B cell (primary cell): Measurements from ENCODE around the gene KCNT2.

Source experiments
- EZH2 ChIP-seq: IDR thresholded peaks from 2 replicates; pipeline ENCODE4 v1.6.1; 2012; ENCODE audit warnings: borderline replicate concordance, low read depth, mild to moderate bottlenecking, moderate library complexity, low read length; ENCODE audit not compliant: insufficient read depth, poor library complexity, severe bottlenecking
- TF ChIP-seq, protein P1 (sequence below): fragments of 200-600 bp; IDR thresholded peaks from one replicate; pipeline ENCODE4 v1.8.0; 2022; ENCODE audit warnings: antibody characterized with exemption, mild to moderate bottlenecking

DNA sequence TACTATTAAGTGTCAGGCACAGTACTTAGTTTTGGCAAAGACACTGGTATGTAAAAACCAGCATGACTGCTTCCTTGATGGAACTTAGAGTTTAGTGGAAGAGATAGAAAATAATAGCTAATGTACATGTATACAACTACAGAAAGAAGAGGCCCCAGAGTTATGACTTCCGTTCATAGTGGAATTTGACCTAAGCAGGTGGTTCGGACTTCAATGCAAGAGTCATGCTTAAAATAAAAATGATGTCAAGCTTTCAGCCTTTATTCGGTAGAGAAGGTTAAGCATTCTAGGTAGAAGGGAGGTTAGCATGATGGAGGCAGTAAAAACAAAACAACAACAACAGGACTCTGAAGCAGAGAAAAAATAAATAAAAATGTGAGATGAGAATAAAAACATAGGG, 165.9 kb downstream of the KCNT2 start:
- TF ChIP-seq, protein P1, sequence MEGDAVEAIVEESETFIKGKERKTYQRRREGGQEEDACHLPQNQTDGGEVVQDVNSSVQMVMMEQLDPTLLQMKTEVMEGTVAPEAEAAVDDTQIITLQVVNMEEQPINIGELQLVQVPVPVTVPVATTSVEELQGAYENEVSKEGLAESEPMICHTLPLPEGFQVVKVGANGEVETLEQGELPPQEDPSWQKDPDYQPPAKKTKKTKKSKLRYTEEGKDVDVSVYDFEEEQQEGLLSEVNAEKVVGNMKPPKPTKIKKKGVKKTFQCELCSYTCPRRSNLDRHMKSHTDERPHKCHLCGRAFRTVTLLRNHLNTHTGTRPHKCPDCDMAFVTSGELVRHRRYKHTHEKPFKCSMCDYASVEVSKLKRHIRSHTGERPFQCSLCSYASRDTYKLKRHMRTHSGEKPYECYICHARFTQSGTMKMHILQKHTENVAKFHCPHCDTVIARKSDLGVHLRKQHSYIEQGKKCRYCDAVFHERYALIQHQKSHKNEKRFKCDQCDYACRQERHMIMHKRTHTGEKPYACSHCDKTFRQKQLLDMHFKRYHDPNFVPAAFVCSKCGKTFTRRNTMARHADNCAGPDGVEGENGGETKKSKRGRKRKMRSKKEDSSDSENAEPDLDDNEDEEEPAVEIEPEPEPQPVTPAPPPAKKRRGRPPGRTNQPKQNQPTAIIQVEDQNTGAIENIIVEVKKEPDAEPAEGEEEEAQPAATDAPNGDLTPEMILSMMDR = no peak
- TF ChIP-seq EZH2 = no peak
